Erythroblast (primary cell): ENCODE results near the gene RAD51C.

Experiments
- GATA1 ChIP-seq: IDR thresholded peaks from 2 replicates; pipeline ENCODE4 v1.6.1; 2011; ENCODE audit warnings: low read depth, mild to moderate bottlenecking, control low read depth, low read length, moderate library complexity
- POLR2A ChIP-seq: IDR thresholded peaks from 2 replicates; pipeline ENCODE4 v1.6.1; 2011; ENCODE audit warnings: mild to moderate bottlenecking, low read length

DNA sequence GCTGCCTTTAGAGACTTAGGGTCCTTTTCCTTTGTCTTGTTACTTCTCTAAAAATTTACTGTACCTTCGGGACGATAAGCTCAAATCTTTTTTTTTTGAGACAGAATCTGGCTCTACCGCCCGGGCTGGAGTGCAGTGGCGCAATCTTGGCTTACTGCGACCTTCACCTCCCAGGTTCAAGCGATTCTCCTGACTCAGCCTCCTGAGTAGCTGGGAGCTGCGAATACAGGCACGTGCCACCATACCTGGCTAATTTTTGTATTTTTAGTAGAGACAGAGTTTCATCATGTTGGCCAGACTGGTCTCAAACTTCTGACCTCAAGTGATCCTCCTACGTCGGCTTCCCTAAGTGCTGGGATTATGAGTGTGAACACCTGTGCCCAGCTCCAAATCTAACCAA, 7.4 kb downstream of the RAD51C start:
- TF ChIP-seq POLR2A (no peak), GATA1 (no peak)
